Measurements from ENCODE around the gene KCNQ1. TPM values are rescaled to one million over a fixed set of nuclear protein-coding genes. Genes with fewer than 3 reads are reported as not detected.

The KCNQ1 gene
- total and polyA plus RNA-seq, 2 donors (not counting 3 experiments of a cell fraction or from before 2014, with no cell fraction given): 0.07 to 0.09 TPM

GRCh38 chr11:2760196-2760871 is 315.5 kb downstream of the KCNQ1 start:
- Histone ChIP-seq H3K27me3 (ENCODE audit: control insufficient read depth in 2 of 2, insufficient read depth in 2 of 2, low read length in 2 of 2) (no peaks in the 10 kb centered on the region), H3K79me2 (ENCODE audit: control insufficient read depth, insufficient read depth, low read length) (no peaks in the 10 kb centered on the region), H3K36me3 (ENCODE audit: control insufficient read depth in 2 of 2, extremely low read depth in 1 of 2, insufficient read depth in 2 of 2, low read length in 2 of 2) (no peaks in the 10 kb centered on the region), H3K4me1 (ENCODE audit: control insufficient read depth, extremely low read depth, insufficient read depth, low read length) (no peaks in the 10 kb centered on the region), H3K9me3 (replicated peaks; ENCODE audit: control insufficient read depth, insufficient read depth, low read length) (no peaks in the 10 kb centered on the region), H3K4me2 (ENCODE audit: insufficient read depth, low read length) (no peak overlapping the region), H3K4me3 (replicated peaks in 1 of 3; ENCODE audit: insufficient read depth in 1 of 3, low read depth in 1 of 3, low read length in 3 of 3) (no peak overlapping the region), H3K9ac (replicated peaks; ENCODE audit: extremely low read depth, insufficient read depth, low read length) (no peak overlapping the region), H2AFZ (ENCODE audit: low read depth, low read length) (no peak overlapping the region), H3K27ac (ENCODE audit: insufficient read depth, low read depth, low read length) (no peak overlapping the region), H4K20me1 (replicated peaks; ENCODE audit: control insufficient read depth, extremely low read depth, insufficient read depth, low read length) (no peaks in the 10 kb centered on the region), H3K9me1 (replicated peaks; ENCODE audit: control insufficient read depth, extremely low read depth, insufficient read depth, low read length) (no peaks in the 10 kb centered on the region)
- DNase-seq (ENCODE audit: low read depth, low spot score) (no peak), FAIRE-seq (no peak)
- ChIA-PET POLR2A (no interaction called here), CTCF (no interaction called here)
- intact Hi-C loops (cut with micrococcal nuclease): no loop called here
- TF ChIP-seq MAX (IDR thresholded peaks at IDR 0.05; ENCODE audit: insufficient read depth, insufficient read length): no peak
- TF ChIP-seq, protein P1, sequence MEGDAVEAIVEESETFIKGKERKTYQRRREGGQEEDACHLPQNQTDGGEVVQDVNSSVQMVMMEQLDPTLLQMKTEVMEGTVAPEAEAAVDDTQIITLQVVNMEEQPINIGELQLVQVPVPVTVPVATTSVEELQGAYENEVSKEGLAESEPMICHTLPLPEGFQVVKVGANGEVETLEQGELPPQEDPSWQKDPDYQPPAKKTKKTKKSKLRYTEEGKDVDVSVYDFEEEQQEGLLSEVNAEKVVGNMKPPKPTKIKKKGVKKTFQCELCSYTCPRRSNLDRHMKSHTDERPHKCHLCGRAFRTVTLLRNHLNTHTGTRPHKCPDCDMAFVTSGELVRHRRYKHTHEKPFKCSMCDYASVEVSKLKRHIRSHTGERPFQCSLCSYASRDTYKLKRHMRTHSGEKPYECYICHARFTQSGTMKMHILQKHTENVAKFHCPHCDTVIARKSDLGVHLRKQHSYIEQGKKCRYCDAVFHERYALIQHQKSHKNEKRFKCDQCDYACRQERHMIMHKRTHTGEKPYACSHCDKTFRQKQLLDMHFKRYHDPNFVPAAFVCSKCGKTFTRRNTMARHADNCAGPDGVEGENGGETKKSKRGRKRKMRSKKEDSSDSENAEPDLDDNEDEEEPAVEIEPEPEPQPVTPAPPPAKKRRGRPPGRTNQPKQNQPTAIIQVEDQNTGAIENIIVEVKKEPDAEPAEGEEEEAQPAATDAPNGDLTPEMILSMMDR (IDR thresholded peaks at IDR 0.05; ENCODE audit: extremely low read depth in 1 of 2, insufficient read depth in 1 of 2, low read depth in 1 of 2, low read length in 2 of 2): no peak
- TF ChIP-seq POLR2A (IDR thresholded peaks at IDR 0.05; ENCODE audit: low read depth, low read length): no peak
- TF ChIP-seq JUN (IDR thresholded peaks at IDR 0.05; ENCODE audit: borderline replicate concordance, insufficient read depth, insufficient read length, low read depth): no peak
- no peak for TF ChIP-seq EZH2 (IDR thresholded peaks at IDR 0.05; ENCODE audit: borderline replicate concordance, low read depth, low read length, severe bottlenecking)
- TF ChIP-seq MYC (IDR thresholded peaks at IDR 0.05; ENCODE audit: low read depth, low read length): no peak
- dilution Hi-C loops (cut with MboI; ENCODE audit: extremely low pct_ligation_motif_present, low sequenced_read_pairs): no loop called here
- BruUV-seq (replicated peaks): no TSS peak
